ENCODE measurements around the gene ST3GAL5. TPM values are rescaled to one million over a fixed set of nuclear protein-coding genes. Genes with fewer than 3 reads are reported as not detected.
"Not testable (repeated sequence)": the region's sequence is repeated elsewhere in the genome, so short reads cannot be mapped to it uniquely, and the experiment has no call there.

ST3GAL5 gene
- total and polyA plus RNA-seq, 2 donors (not counting 1 experiment from before 2014, with no cell fraction given) = 42.6 to 94.3 TPM

DNA sequence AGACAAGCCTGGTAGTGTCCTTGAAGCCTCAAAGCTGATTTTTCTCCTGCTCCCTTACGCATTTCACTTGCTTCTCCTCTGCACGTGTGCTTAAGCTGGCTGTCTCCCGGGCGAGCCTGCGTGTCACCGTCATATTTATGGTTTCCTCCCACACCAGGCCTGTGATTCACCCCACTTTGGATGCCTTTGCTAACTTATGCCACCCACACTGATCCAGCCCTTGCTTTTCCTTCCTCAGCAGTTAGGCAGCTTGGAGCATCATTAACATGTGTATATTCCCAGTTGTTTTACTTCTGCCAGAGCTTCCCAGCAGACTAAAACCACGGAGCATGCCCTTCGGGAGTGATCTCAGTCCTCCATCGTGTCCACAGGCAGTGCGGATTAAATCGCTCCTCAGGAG is 2.2 kb downstream of the ST3GAL5 start:
- H3K4me3 ChIP-seq (ENCODE audit: control extremely low read depth in 1 of 5, extremely low read depth in 1 of 5, insufficient read depth in 1 of 5, low read depth in 2 of 5, low read length in 4 of 5) = peak overlapping the region in 1 of 5 experiments; percentile 83
- H3K9me3 Mint-ChIP-seq (ENCODE audit: insufficient read depth) = no peaks in the 10 kb centered on the region
- H3K9ac ChIP-seq (ENCODE audit: low read length) = peak overlapping the region; percentile 74
- H3K4me2 ChIP-seq (replicated peaks; ENCODE audit: low read depth, low read length, poor library complexity, severe bottlenecking) = peak overlapping the region; percentile 77
- intact Hi-C loops (cut with micrococcal nuclease) = loop anchor here (10.0 kb wide), 1 partner anchor 162 kb away; no protein-coding TSS in a partner anchor
- peak overlapping the region; percentile 5 for H2AFZ ChIP-seq (ENCODE audit: insufficient read depth, low read depth, low read length, poor library complexity, severe bottlenecking)
- peak overlapping the region; percentile 92 for H3K4me3 Mint-ChIP-seq
- TF ChIP-seq EZH2 (IDR thresholded peaks at IDR 0.05; ENCODE audit: borderline replicate concordance, insufficient read depth, low read depth, low read length, poor library complexity, severe bottlenecking) = no peak
- TF ChIP-seq, protein P1, sequence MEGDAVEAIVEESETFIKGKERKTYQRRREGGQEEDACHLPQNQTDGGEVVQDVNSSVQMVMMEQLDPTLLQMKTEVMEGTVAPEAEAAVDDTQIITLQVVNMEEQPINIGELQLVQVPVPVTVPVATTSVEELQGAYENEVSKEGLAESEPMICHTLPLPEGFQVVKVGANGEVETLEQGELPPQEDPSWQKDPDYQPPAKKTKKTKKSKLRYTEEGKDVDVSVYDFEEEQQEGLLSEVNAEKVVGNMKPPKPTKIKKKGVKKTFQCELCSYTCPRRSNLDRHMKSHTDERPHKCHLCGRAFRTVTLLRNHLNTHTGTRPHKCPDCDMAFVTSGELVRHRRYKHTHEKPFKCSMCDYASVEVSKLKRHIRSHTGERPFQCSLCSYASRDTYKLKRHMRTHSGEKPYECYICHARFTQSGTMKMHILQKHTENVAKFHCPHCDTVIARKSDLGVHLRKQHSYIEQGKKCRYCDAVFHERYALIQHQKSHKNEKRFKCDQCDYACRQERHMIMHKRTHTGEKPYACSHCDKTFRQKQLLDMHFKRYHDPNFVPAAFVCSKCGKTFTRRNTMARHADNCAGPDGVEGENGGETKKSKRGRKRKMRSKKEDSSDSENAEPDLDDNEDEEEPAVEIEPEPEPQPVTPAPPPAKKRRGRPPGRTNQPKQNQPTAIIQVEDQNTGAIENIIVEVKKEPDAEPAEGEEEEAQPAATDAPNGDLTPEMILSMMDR (IDR thresholded peaks at IDR 0.05) = no peak
- WGBS (ENCODE audit: insufficient coverage) = 19% methylated on average over 6 of the region's 11 CpGs
- peaks cover 0 to 13% (median 3%) of the 10 kb centered on the region in 3 donors for H3K9me3 ChIP-seq (ENCODE audit: control extremely low read depth in 1 of 3, control insufficient read depth in 2 of 3, insufficient read depth in 1 of 3, low read length in 2 of 3)
- ATAC-seq (ENCODE audit: low read depth) (no peak), DNase-seq (no peak)
- H3K27me3 Mint-ChIP-seq = no peaks in the 10 kb centered on the region
- H3K36me3 ChIP-seq (replicated peaks in 1 of 2; ENCODE audit: control extremely low read depth in 1 of 2, control insufficient read depth in 1 of 2, extremely low read depth in 1 of 2, insufficient read depth in 2 of 2, low read length in 1 of 2) = peaks cover 2 to 7% of the 10 kb centered on the region in 2 experiments
- ChIA-PET CTCF (interaction anchor here (0.7 to 12.7 kb wide), 14 partner anchors 8 to 198 kb away, joined by 3 to 250 read pairs (median 8); no protein-coding TSS in a partner anchor), POLR2A (interaction anchor here (3.0 to 4.7 kb wide), 3 partner anchors 34 to 193 kb away, joined by 10 to 45 read pairs (median 25); no protein-coding TSS in a partner anchor)
- peak overlapping the region; percentile 74 for H3K27ac Mint-ChIP-seq
- H3K27me3 ChIP-seq (replicated peaks in 1 of 4; ENCODE audit: control extremely low read depth in 1 of 4, control insufficient read depth in 3 of 4, insufficient read depth in 4 of 4, low read length in 3 of 4) = no peaks in the 10 kb centered on the region
- peaks cover 67% of the 10 kb centered on the region for H3K4me1 Mint-ChIP-seq
- no peak overlapping the region for H3K27ac ChIP-seq (ENCODE audit: low read length in 2 of 2)
- H3K79me2 ChIP-seq (ENCODE audit: control insufficient read depth, insufficient read depth, low read length) = peaks cover 84% of the 10 kb centered on the region
- peaks cover 43 to 64% of the 10 kb centered on the region in 2 donors for H3K4me1 ChIP-seq (ENCODE audit: control insufficient read depth in 2 of 2, insufficient read depth in 2 of 2, low read length in 2 of 2)
- H4K20me1 ChIP-seq (ENCODE audit: control insufficient read depth, insufficient read depth, low read length, poor library complexity, severe bottlenecking) = peaks cover 10% of the 10 kb centered on the region

- Histone ChIP-seq H3K4me1 (ENCODE audit: control insufficient read depth in 2 of 2, insufficient read depth in 2 of 2, low read length in 2 of 2) (peaks cover 43 to 64% of the 10 kb centered on the region in 2 donors), H3K36me3 (replicated peaks in 1 of 2; ENCODE audit: control extremely low read depth in 1 of 2, control insufficient read depth in 1 of 2, extremely low read depth in 1 of 2, insufficient read depth in 2 of 2, low read length in 1 of 2) (peaks cover 2 to 7% of the 10 kb centered on the region in 2 experiments), H3K9ac (ENCODE audit: low read length) (peak overlapping the region; percentile 74), H3K4me2 (replicated peaks; ENCODE audit: low read depth, low read length, poor library complexity, severe bottlenecking) (peak overlapping the region; percentile 77), H2AFZ (ENCODE audit: insufficient read depth, low read depth, low read length, poor library complexity, severe bottlenecking) (peak overlapping the region; percentile 5), H4K20me1 (ENCODE audit: control insufficient read depth, insufficient read depth, low read length, poor library complexity, severe bottlenecking) (peaks cover 10% of the 10 kb centered on the region), H3K27me3 (replicated peaks in 1 of 4; ENCODE audit: control extremely low read depth in 1 of 4, control insufficient read depth in 3 of 4, insufficient read depth in 4 of 4, low read length in 3 of 4) (no peaks in the 10 kb centered on the region), H3K9me3 (ENCODE audit: control extremely low read depth in 1 of 3, control insufficient read depth in 2 of 3, insufficient read depth in 1 of 3, low read length in 2 of 3) (peaks cover 0 to 13% (median 6%) of the 10 kb centered on the region in 3 donors), H3K4me3 (ENCODE audit: control extremely low read depth in 1 of 5, extremely low read depth in 1 of 5, insufficient read depth in 1 of 5, low read depth in 2 of 5, low read length in 4 of 5) (no peak overlapping the region), H3K27ac (ENCODE audit: low read length in 2 of 2) (no peak overlapping the region), H3K79me2 (ENCODE audit: control insufficient read depth, insufficient read depth, low read length) (peaks cover 88% of the 10 kb centered on the region)
- ChIA-PET POLR2A (interaction anchor here (4.7 kb wide), 1 partner anchor 33 kb away, joined by 25 read pairs; no protein-coding TSS in a partner anchor), CTCF (interaction anchor here (1.7 to 12.7 kb wide), 8 partner anchors 7 to 191 kb away, joined by 3 to 250 read pairs (median 38); no protein-coding TSS in a partner anchor)
- Mint-ChIP-seq H3K27me3 (no peaks in the 10 kb centered on the region), H3K27ac (peak overlapping the region; percentile 74), H3K4me1 (peaks cover 72% of the 10 kb centered on the region), H3K4me3 (peak overlapping the region; percentile 92), H3K9me3 (ENCODE audit: insufficient read depth) (peaks cover under 1% of the 10 kb centered on the region)
- 63% methylated on average over 3 of the region's 8 CpGs for WGBS (ENCODE audit: insufficient coverage)
- TF ChIP-seq, protein P1 (IDR thresholded peaks at IDR 0.05) = no peak
- TF ChIP-seq EZH2 (IDR thresholded peaks at IDR 0.05; ENCODE audit: borderline replicate concordance, insufficient read depth, low read depth, low read length, poor library complexity, severe bottlenecking) = no peak
- intact Hi-C loops (cut with micrococcal nuclease) = loop anchor here (10.0 kb wide), 1 partner anchor 161 kb away; no protein-coding TSS in a partner anchor
- ATAC-seq (ENCODE audit: low read depth) (no peak), DNase-seq (no peak)
These were observed 2.6 kb downstream of the ST3GAL5 start for GRCh38 chr2:85886141-85886540.

GRCh38 chr2:85881781-85882180 is 7.0 kb downstream of the ST3GAL5 start:
- H3K27me3 Mint-ChIP-seq; H3K27ac ChIP-seq (ENCODE audit: low read length in 2 of 2); H2AFZ ChIP-seq (ENCODE audit: insufficient read depth, low read depth, low read length, poor library complexity, severe bottlenecking); DNase-seq; H3K9me3 Mint-ChIP-seq (ENCODE audit: insufficient read depth); H3K27me3 ChIP-seq (replicated peaks in 1 of 4; ENCODE audit: control extremely low read depth in 1 of 4, control insufficient read depth in 3 of 4, insufficient read depth in 4 of 4, low read length in 3 of 4); H3K9ac ChIP-seq (ENCODE audit: low read length); POLR2A ChIA-PET; H3K4me3 Mint-ChIP-seq; ATAC-seq (ENCODE audit: low read depth); H3K4me2 ChIP-seq (replicated peaks; ENCODE audit: low read depth, low read length, poor library complexity, severe bottlenecking); H3K4me3 ChIP-seq (ENCODE audit: control extremely low read depth in 1 of 5, extremely low read depth in 1 of 5, insufficient read depth in 1 of 5, low read depth in 2 of 5, low read length in 4 of 5): not testable (repeated sequence)
- 84% methylated on average over 1 of the region's 1 CpG for WGBS (ENCODE audit: insufficient coverage)
- intact Hi-C loops (cut with micrococcal nuclease) = loop anchor here (10.0 kb wide), 1 partner anchor 157 kb away; no protein-coding TSS in a partner anchor
- Histone ChIP-seq H3K36me3 (replicated peaks in 1 of 2; ENCODE audit: control extremely low read depth in 1 of 2, control insufficient read depth in 1 of 2, extremely low read depth in 1 of 2, insufficient read depth in 2 of 2, low read length in 1 of 2) (peaks cover 5 to 14% of the 10 kb centered on the region in 2 experiments), H3K4me1 (ENCODE audit: control insufficient read depth in 2 of 2, insufficient read depth in 2 of 2, low read length in 2 of 2) (peaks cover 40 to 57% of the 10 kb centered on the region in 2 donors), H4K20me1 (ENCODE audit: control insufficient read depth, insufficient read depth, low read length, poor library complexity, severe bottlenecking) (peaks cover 19% of the 10 kb centered on the region), H3K9me3 (ENCODE audit: control extremely low read depth in 1 of 3, control insufficient read depth in 2 of 3, insufficient read depth in 1 of 3, low read length in 2 of 3) (peaks cover 0 to 13% (median 8%) of the 10 kb centered on the region in 3 donors), H3K79me2 (ENCODE audit: control insufficient read depth, insufficient read depth, low read length) (peaks cover 99% of the 10 kb centered on the region)
- CTCF ChIA-PET = interaction anchor here (1.8 to 12.7 kb wide), 2 partner anchors 52 to 198 kb away, joined by 5 to 250 read pairs; no protein-coding TSS in a partner anchor
- peak overlapping the region; percentile 52 for H3K27ac Mint-ChIP-seq
- H3K4me1 Mint-ChIP-seq = peaks cover 81% of the 10 kb centered on the region

All from B cell (primary cell).